ENCODE data around the gene KRTAP9-3. TPM values are rescaled to one million over a fixed set of nuclear protein-coding genes. Genes with fewer than 3 reads are reported as not detected.

The KRTAP9-3 gene
- total RNA-seq, 4 donors from 2014 or later = 29.0 to 178 (median 61.4) TPM; not detected in 1

- no peak for DNase-seq (ENCODE audit: low spot score in 2 of 2)
- no peaks in the 10 kb centered on the region for H3K36me3 ChIP-seq
- no peak overlapping the region for H3K27ac ChIP-seq
- H3K27me3 ChIP-seq = peaks cover 10% of the 10 kb centered on the region
- 92% methylated on average over 3 of the region's 3 CpGs for WGBS
- no peaks in the 10 kb centered on the region for H3K4me1 ChIP-seq
- no peak overlapping the region for H3K4me3 ChIP-seq
- no peak for TF ChIP-seq CTCF (IDR thresholded peaks at IDR 0.05)
- TF ChIP-seq POLR2A (IDR thresholded peaks at IDR 0.05) = no peak
- TF ChIP-seq POLR2AphosphoS5 (IDR thresholded peaks at IDR 0.05) = no peak
- TF ChIP-seq EP300 (IDR thresholded peaks at IDR 0.05) = no peak
- H3K9me3 ChIP-seq = no peaks in the 10 kb centered on the region
Measured at GRCh38 chr17:41278176-41278955, 46.1 kb downstream of the KRTAP9-3 start.

Other genes with a start within 250 kb of the KRTAP9-3 start
- gene KRT40, start 248.1 kb upstream of the KRTAP9-3 start, total RNA-seq = 10 to 100 TPM in 1 of 4 donors, 1 to 10 TPM in 1, under 1 TPM in 1, not detected in 1; 0.98 to 12.5 (median 3.9) TPM
- 10 to 100 TPM in 1 of 4 donors, 1 to 10 TPM in 1, not detected in 2; 2.8 to 22.9 TPM for gene KRTAP3-3, start 238.3 kb upstream of the KRTAP9-3 start, total RNA-seq
- 10 to 100 TPM in 2 of 4 donors, 1 to 10 TPM in 1, not detected in 1; 8.0 to 42.6 (median 23.7) TPM for gene KRTAP3-2, start 232.5 kb upstream of the KRTAP9-3 start, total RNA-seq
- gene KRTAP3-1, start 223.3 kb upstream of the KRTAP9-3 start, total RNA-seq = 10 to 100 TPM in 2 of 4 donors, 1 to 10 TPM in 1, not detected in 1; 5.6 to 95.2 (median 15.5) TPM
- 100 to 1,000 TPM in 1 of 4 donors, 10 to 100 TPM in 2, 1 to 10 TPM in 1; 1.6 to 199 (median 40.4) TPM for gene KRTAP1-5, start 205.2 kb upstream of the KRTAP9-3 start, total RNA-seq
- 1 to 10 TPM in 1 of 4 donors, not detected in 3; 3.2 TPM for gene KRTAP1-4, start 202.3 kb upstream of the KRTAP9-3 start, total RNA-seq
- 100 to 1,000 TPM in 1 of 4 donors, 10 to 100 TPM in 2, not detected in 1; 10.7 to 140 (median 28.7) TPM for gene KRTAP1-3, start 197.6 kb upstream of the KRTAP9-3 start, total RNA-seq
- gene KRTAP1-1, start 191.0 kb upstream of the KRTAP9-3 start, total RNA-seq = 100 to 1,000 TPM in 1 of 4 donors, 10 to 100 TPM in 1, 1 to 10 TPM in 1, not detected in 1; 9.9 to 165 (median 46.0) TPM
- 100 to 1,000 TPM in 1 of 4 donors, 10 to 100 TPM in 2, not detected in 1; 20.1 to 128 (median 37.2) TPM for gene KRTAP2-1, start 185.1 kb upstream of the KRTAP9-3 start, total RNA-seq
- gene KRTAP2-2, start 177.2 kb upstream of the KRTAP9-3 start, total RNA-seq = 10 to 100 TPM in 2 of 4 donors, 1 to 10 TPM in 1, not detected in 1; 8.2 to 41.6 (median 25.3) TPM
- gene KRTAP2-3, start 172.3 kb upstream of the KRTAP9-3 start, total RNA-seq = 10 to 100 TPM in 1 of 4 donors, under 1 TPM in 1, not detected in 2; 0.64 to 10.8 TPM
- 10 to 100 TPM in 2 of 4 donors, 1 to 10 TPM in 1, not detected in 1; 6.5 to 76.9 (median 13.4) TPM for gene KRTAP2-4, start 166.6 kb upstream of the KRTAP9-3 start, total RNA-seq
- 10 to 100 TPM in 1 of 4 donors, 1 to 10 TPM in 2, not detected in 1; 7.9 to 50.0 (median 8.5) TPM for gene KRTAP4-7, start 148.3 kb upstream of the KRTAP9-3 start, total RNA-seq
- gene KRTAP4-8, start 134.3 kb upstream of the KRTAP9-3 start, total RNA-seq = 10 to 100 TPM in 2 of 4 donors, 1 to 10 TPM in 1, not detected in 1; 4.4 to 15.2 (median 13.6) TPM
- gene KRTAP4-16, start 130.2 kb upstream of the KRTAP9-3 start, total RNA-seq = not detected
- 10 to 100 TPM in 3 of 4 donors, not detected in 1; 10.1 to 58.8 (median 13.1) TPM for gene KRTAP4-9, start 127.1 kb upstream of the KRTAP9-3 start, total RNA-seq
- gene KRTAP4-11, start 114.1 kb upstream of the KRTAP9-3 start, total RNA-seq = 10 to 100 TPM in 1 of 4 donors, 1 to 10 TPM in 2, not detected in 1; 4.3 to 23.4 (median 5.6) TPM
- gene KRTAP4-12, start 108.3 kb upstream of the KRTAP9-3 start, total RNA-seq = 10 to 100 TPM in 1 of 4 donors, 1 to 10 TPM in 2, not detected in 1; 6.1 to 54.5 (median 8.3) TPM
- gene KRTAP4-6, start 91.9 kb upstream of the KRTAP9-3 start, total RNA-seq = 10 to 100 TPM in 2 of 4 donors, 1 to 10 TPM in 1, not detected in 1; 9.0 to 45.0 (median 13.0) TPM
- 10 to 100 TPM in 1 of 4 donors, 1 to 10 TPM in 2, not detected in 1; 1.1 to 19.2 (median 2.2) TPM for gene KRTAP4-5, start 82.6 kb upstream of the KRTAP9-3 start, total RNA-seq
- gene KRTAP4-4, start 71.7 kb upstream of the KRTAP9-3 start, total RNA-seq = 10 to 100 TPM in 2 of 4 donors, 1 to 10 TPM in 1, not detected in 1; 7.7 to 81.7 (median 24.6) TPM
- 10 to 100 TPM in 2 of 4 donors, 1 to 10 TPM in 1, not detected in 1; 9.0 to 35.4 (median 16.4) TPM for gene KRTAP4-3, start 64.2 kb upstream of the KRTAP9-3 start, total RNA-seq
- 10 to 100 TPM in 3 of 4 donors, not detected in 1; 16.1 to 86.3 (median 16.3) TPM for gene KRTAP4-2, start 54.2 kb upstream of the KRTAP9-3 start, total RNA-seq
- 10 to 100 TPM in 2 of 4 donors, 1 to 10 TPM in 1, not detected in 1; 4.2 to 51.7 (median 16.7) TPM for gene KRTAP4-1, start 47.5 kb upstream of the KRTAP9-3 start, total RNA-seq
- 1 to 10 TPM in 1 of 4 donors, not detected in 3; 1.1 TPM for gene KRTAP9-1, start 42.6 kb upstream of the KRTAP9-3 start, total RNA-seq
- gene KRTAP9-2, start 5.8 kb upstream of the KRTAP9-3 start, total RNA-seq = 100 to 1,000 TPM in 1 of 4 donors, 10 to 100 TPM in 2, not detected in 1; 36.3 to 127 (median 60.8) TPM
- gene KRTAP9-8, start 5.5 kb downstream of the KRTAP9-3 start, total RNA-seq = 10 to 100 TPM in 3 of 4 donors, not detected in 1; 27.1 to 89.8 (median 46.6) TPM
- gene KRTAP9-4, start 17.2 kb downstream of the KRTAP9-3 start, total RNA-seq = 100 to 1,000 TPM in 1 of 4 donors, 10 to 100 TPM in 2, not detected in 1; 18.8 to 103 (median 50.1) TPM
- 10 to 100 TPM in 3 of 4 donors, not detected in 1; 14.3 to 53.1 (median 23.9) TPM for gene KRTAP9-9, start 22.9 kb downstream of the KRTAP9-3 start, total RNA-seq
- gene KRTAP9-6, start 32.9 kb downstream of the KRTAP9-3 start, total RNA-seq = 1 to 10 TPM in 1 of 4 donors, under 1 TPM in 1, not detected in 2; 0.52 to 7.1 TPM
- gene KRTAP9-7, start 43.2 kb downstream of the KRTAP9-3 start, total RNA-seq = 10 to 100 TPM in 1 of 4 donors, 1 to 10 TPM in 1, not detected in 2; 10.0 to 20.3 TPM
- gene KRTAP29-1, start 70.4 kb downstream of the KRTAP9-3 start, total RNA-seq = 1 to 10 TPM in 2 of 4 donors, under 1 TPM in 1, not detected in 1; 0.85 to 3.4 (median 2.2) TPM
- gene KRTAP16-1, start 76.9 kb downstream of the KRTAP9-3 start, total RNA-seq = 10 to 100 TPM in 1 of 4 donors, 1 to 10 TPM in 2, not detected in 1; 2.2 to 22.0 (median 4.0) TPM
- gene KRTAP17-1, start 83.3 kb downstream of the KRTAP9-3 start, total RNA-seq = 10 to 100 TPM in 2 of 4 donors, 1 to 10 TPM in 1, not detected in 1; 8.0 to 81.5 (median 24.2) TPM
- 100 to 1,000 TPM in 1 of 4 donors, 10 to 100 TPM in 1, 1 to 10 TPM in 2; 1.2 to 144 (median 8.3) TPM for gene KRT33A, start 118.4 kb downstream of the KRTAP9-3 start, total RNA-seq
- 100 to 1,000 TPM in 1 of 4 donors, 10 to 100 TPM in 2, not detected in 1; 10.7 to 194 (median 27.9) TPM for gene KRT33B, start 137.4 kb downstream of the KRTAP9-3 start, total RNA-seq
- gene KRT34, start 149.9 kb downstream of the KRTAP9-3 start, total RNA-seq = 100 to 1,000 TPM in 1 of 4 donors, 10 to 100 TPM in 2, under 1 TPM in 1; 0.56 to 117 (median 22.2) TPM
- gene KRT31, start 165.2 kb downstream of the KRTAP9-3 start, total RNA-seq = 100 to 1,000 TPM in 1 of 4 donors, 10 to 100 TPM in 3; 38.5 to 618 (median 84.8) TPM
- gene KRT37, start 192.1 kb downstream of the KRTAP9-3 start, total RNA-seq = 1 to 10 TPM in 1 of 4 donors, under 1 TPM in 1, not detected in 2; 0.53 to 7.1 TPM
- 10 to 100 TPM in 1 of 4 donors, 1 to 10 TPM in 2, not detected in 1; 1.6 to 21.6 (median 3.9) TPM for gene KRT38, start 208.5 kb downstream of the KRTAP9-3 start, total RNA-seq
- gene KRT32, start 234.9 kb downstream of the KRTAP9-3 start, total RNA-seq = 10 to 100 TPM in 3 of 4 donors, under 1 TPM in 1; 0.40 to 71.2 (median 14.8) TPM
- 100 to 1,000 TPM in 1 of 4 donors, 10 to 100 TPM in 2, 1 to 10 TPM in 1; 2.5 to 156 (median 38.8) TPM for gene KRT35, start 248.7 kb downstream of the KRTAP9-3 start, total RNA-seq

All from suprapubic skin (tissue), 4 donors.